Colonic mucosa (tissue), 4 donors: ENCODE data around the gene WNT8B. TPM values are rescaled to one million over a fixed set of nuclear protein-coding genes. Genes with fewer than 3 reads are reported as not detected.

Source experiments
- DNase-seq: peaks from one replicate; pipeline ENCODE4 v3.0.0-alpha.2; 2020
- H3K27ac ChIP-seq: fragments of 200-600 bp; one replicate; pipeline ENCODE4 v1.8.0; 2021
- H3K27me3 ChIP-seq: fragments of 200-600 bp; one replicate; pipeline ENCODE4 v1.8.0; 2021
- H3K36me3 ChIP-seq: fragments of 200-600 bp; one replicate; pipeline ENCODE4 v1.8.0; 2021
- H3K4me1 ChIP-seq: fragments of 200-600 bp; one replicate; pipeline ENCODE4 v1.8.0; 2021; ENCODE audit warnings: mild to moderate bottlenecking
- H3K4me3 ChIP-seq: fragments of 200-600 bp; one replicate; pipeline ENCODE4 v1.8.0; 2021
- H3K9ac ChIP-seq, 2 donors: one replicate each; pipeline ENCODE4 v1.7.0; 2013; ENCODE audit warnings: control low read depth in 2 of 2, low read depth in 2 of 2, low read length in 2 of 2
- H3K9me3 ChIP-seq: fragments of 200-600 bp; one replicate; pipeline ENCODE4 v1.8.0; 2021
- intact Hi-C: fragments of 100-400 bp; cut with DNase I; formaldehyde crosslinking; loops from one replicate; pipeline ENCODE4 v1.14.1; 2022
- total RNA-seq, 2 donors: library from RNA; stranded (reverse); fragmentation: NEBNext Ultra II Directional in 1 of 2; extraction: Animal tissue kit (Norgen Biotek cat#: 25700) in 1 of 2; gene quantifications; one replicate each; pipeline ENCODE4 v1.2.1, GENCODE V29; 2021
- TF ChIP-seq, protein P1 (sequence below): fragments of 200-600 bp; IDR thresholded peaks from one replicate; pipeline ENCODE4 v1.8.0; 2022; ENCODE audit warnings: antibody characterized with exemption, mild to moderate bottlenecking
- donor health status: healthy.
- donor health status: DM: no; HTN: no; CAD: no.
- donor health status: DM: no; HTN: no; CAD: no.

WNT8B gene
- total RNA-seq, 2 donors from 2014 or later, result not detected

DNA sequence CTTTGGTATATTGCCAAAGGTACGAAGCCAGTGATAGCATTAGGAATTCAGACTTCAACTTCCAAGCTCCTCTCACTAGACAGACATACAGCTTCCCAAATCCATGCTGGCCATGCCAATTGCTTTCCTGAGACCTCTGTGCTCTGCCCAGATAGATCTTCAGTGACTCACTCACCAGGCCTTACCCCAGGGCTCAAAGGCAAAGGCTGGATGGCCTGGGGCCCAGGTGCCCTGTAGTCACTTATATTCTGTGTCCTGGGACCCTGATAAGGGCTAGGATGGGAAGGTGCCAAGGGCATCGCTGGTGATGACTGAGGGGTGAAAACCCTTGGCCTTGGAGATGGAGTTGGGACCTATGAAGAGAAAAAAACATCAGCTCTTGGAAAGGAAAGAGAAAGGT lies 27.7 kb downstream of the WNT8B start:
- Histone ChIP-seq H3K36me3 (peaks cover 5% of the 10 kb centered on the region), H3K9me3 (no peaks in the 10 kb centered on the region), H3K27ac (no peak overlapping the region), H3K27me3 (no peaks in the 10 kb centered on the region), H3K4me1 (no peaks in the 10 kb centered on the region), H3K9ac (no peak overlapping the region), H3K4me3 (no peak overlapping the region)
- no peak for DNase-seq
- intact Hi-C loops, result no loop called here
- TF ChIP-seq, protein P1, sequence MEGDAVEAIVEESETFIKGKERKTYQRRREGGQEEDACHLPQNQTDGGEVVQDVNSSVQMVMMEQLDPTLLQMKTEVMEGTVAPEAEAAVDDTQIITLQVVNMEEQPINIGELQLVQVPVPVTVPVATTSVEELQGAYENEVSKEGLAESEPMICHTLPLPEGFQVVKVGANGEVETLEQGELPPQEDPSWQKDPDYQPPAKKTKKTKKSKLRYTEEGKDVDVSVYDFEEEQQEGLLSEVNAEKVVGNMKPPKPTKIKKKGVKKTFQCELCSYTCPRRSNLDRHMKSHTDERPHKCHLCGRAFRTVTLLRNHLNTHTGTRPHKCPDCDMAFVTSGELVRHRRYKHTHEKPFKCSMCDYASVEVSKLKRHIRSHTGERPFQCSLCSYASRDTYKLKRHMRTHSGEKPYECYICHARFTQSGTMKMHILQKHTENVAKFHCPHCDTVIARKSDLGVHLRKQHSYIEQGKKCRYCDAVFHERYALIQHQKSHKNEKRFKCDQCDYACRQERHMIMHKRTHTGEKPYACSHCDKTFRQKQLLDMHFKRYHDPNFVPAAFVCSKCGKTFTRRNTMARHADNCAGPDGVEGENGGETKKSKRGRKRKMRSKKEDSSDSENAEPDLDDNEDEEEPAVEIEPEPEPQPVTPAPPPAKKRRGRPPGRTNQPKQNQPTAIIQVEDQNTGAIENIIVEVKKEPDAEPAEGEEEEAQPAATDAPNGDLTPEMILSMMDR, result no peak

DNA sequence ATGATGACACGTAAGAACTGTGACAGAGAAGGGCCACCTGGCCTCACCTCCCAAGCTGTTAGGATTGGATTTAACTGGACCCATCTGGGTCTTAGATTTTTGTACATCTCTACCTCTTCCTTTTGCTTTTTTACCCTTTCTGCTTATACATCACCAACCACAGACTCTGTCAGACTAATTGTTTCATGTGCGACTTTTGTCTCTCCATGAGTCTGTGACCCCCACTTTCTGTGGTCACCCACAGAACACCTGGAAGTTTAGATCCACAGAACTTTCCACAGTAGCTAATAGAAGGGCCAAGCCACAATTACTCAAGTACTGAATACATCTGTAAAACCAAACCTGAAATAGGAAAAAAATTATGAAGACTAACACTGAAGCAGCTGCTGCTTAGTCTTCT lies 33.8 kb downstream of the WNT8B start:
- TF ChIP-seq, protein P1, result no peak
- H3K27ac ChIP-seq, result no peak overlapping the region
- intact Hi-C loops, result no loop called here
- H3K36me3 ChIP-seq, result peaks cover 5% of the 10 kb centered on the region
- no peaks in the 10 kb centered on the region for H3K9me3 ChIP-seq
- no peaks in the 10 kb centered on the region for H3K4me1 ChIP-seq
- no peak overlapping the region for H3K4me3 ChIP-seq
- no peaks in the 10 kb centered on the region for H3K27me3 ChIP-seq
- DNase-seq, result no peak
- H3K9ac ChIP-seq, result no peak overlapping the region

DNA sequence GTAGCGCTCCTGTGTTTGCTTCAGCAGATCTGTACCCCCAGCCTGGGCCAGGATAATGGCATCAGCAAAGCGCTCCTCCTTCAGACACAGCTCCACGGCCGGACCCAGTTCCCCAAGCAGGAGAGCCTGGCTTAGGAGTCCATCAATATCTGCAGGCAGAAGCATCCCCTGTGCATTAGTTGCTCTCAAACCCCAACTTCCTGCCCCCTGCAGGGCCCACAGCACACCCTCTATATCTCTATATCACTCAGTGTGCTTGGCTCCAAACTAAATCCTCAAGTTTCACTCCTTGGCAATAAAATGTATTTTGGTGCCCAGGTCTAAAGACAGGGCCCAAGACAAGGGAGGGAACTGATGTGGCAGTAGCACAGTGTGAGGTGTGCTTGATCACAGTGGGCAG lies 35.2 kb downstream of the WNT8B start:
- Histone ChIP-seq H3K27me3 (no peaks in the 10 kb centered on the region), H3K9ac (no peak overlapping the region), H3K4me3 (no peak overlapping the region), H3K27ac (no peak overlapping the region), H3K4me1 (no peaks in the 10 kb centered on the region), H3K9me3 (no peaks in the 10 kb centered on the region), H3K36me3 (peaks cover 5% of the 10 kb centered on the region)
- intact Hi-C loops, result no loop called here
- no peak for DNase-seq
- TF ChIP-seq, protein P1, result no peak

DNA sequence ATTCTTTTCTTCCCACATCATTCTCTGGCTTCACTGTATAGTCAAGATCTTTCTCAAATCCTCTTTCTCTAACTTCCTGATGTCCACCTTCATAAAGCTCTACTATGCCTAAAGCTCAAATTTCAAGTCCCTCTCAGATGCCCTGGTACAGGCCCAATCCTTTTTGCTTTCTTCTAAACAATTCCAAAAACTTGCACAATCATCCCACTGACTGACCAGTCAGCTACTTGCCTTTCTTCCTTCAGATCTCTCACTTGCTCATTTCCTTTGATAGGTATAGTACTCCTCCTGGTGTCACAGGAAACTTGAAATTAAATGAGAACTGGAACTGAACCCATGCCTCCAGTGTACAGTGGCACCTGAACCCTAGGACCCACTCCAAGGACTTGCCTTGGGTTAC lies 38.6 kb downstream of the WNT8B start:
- Histone ChIP-seq H3K4me3 (no peak overlapping the region), H3K36me3 (no peaks in the 10 kb centered on the region), H3K27ac (no peak overlapping the region), H3K9ac (no peak overlapping the region), H3K9me3 (no peaks in the 10 kb centered on the region), H3K4me1 (no peaks in the 10 kb centered on the region), H3K27me3 (no peaks in the 10 kb centered on the region)
- TF ChIP-seq, protein P1, result no peak
- intact Hi-C loops, result no loop called here
- DNase-seq, result no peak

DNA sequence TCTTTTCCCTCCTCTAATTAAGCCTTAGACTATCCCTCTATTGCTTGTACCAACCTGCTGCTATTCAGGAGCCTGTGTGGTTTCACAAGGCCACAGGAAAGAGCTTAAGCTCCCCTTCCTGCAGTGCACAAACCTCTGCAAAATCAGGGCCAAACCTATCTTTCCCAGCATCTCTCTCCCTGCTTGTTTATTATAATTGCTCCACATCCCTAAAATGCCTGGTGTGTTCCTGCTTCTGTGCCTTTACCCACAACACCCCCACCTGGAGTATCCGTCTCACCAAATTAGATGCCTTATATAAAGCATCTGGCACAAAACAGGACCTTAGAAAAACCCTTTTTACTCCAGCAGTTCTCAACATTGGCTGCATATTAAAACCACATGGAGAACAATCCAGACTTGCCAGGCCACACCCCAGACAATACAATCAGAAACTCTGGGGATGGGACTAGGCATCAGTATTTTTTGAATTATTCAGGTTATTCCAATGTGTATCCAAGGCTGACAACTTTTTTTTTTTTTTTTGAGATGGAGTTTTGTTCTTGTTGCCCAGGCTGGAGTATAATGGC lies 40.2 kb downstream of the WNT8B start:
- DNase-seq, result no peak
- intact Hi-C loops, result no loop called here
- no peaks in the 10 kb centered on the region for H3K36me3 ChIP-seq
- no peak overlapping the region for H3K4me3 ChIP-seq
- no peaks in the 10 kb centered on the region for H3K4me1 ChIP-seq
- no peaks in the 10 kb centered on the region for H3K9me3 ChIP-seq
- no peaks in the 10 kb centered on the region for H3K27me3 ChIP-seq
- no peak overlapping the region for H3K27ac ChIP-seq
- TF ChIP-seq, protein P1, result no peak
- H3K9ac ChIP-seq, result no peak overlapping the region

DNA sequence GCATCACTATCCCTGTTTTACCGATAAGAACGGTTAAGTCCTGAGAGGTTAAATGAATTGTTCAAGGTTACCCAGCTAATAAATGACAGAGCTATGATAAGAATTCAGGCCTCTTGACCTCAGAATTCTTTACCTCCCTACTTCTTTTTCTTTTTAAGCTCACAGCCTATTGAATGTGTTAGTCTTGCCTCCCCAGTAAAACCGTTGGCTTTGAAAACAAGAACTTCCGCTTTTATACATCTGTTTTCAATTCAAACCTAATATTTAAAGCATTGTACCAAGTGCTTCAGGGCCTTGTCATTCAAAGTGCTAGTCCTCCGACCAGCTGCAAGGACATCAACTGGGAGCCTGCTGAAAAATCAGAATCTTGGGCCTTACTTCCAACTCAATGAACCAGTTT lies 41.3 kb downstream of the WNT8B start:
- Histone ChIP-seq H3K27ac (no peak overlapping the region), H3K4me3 (no peak overlapping the region), H3K9ac (no peak overlapping the region), H3K4me1 (no peaks in the 10 kb centered on the region), H3K9me3 (no peaks in the 10 kb centered on the region), H3K36me3 (no peaks in the 10 kb centered on the region), H3K27me3 (no peaks in the 10 kb centered on the region)
- TF ChIP-seq, protein P1, result no peak
- DNase-seq, result no peak
- intact Hi-C loops, result no loop called here
